ENCODE measurements around the gene ACAN.

DNA sequence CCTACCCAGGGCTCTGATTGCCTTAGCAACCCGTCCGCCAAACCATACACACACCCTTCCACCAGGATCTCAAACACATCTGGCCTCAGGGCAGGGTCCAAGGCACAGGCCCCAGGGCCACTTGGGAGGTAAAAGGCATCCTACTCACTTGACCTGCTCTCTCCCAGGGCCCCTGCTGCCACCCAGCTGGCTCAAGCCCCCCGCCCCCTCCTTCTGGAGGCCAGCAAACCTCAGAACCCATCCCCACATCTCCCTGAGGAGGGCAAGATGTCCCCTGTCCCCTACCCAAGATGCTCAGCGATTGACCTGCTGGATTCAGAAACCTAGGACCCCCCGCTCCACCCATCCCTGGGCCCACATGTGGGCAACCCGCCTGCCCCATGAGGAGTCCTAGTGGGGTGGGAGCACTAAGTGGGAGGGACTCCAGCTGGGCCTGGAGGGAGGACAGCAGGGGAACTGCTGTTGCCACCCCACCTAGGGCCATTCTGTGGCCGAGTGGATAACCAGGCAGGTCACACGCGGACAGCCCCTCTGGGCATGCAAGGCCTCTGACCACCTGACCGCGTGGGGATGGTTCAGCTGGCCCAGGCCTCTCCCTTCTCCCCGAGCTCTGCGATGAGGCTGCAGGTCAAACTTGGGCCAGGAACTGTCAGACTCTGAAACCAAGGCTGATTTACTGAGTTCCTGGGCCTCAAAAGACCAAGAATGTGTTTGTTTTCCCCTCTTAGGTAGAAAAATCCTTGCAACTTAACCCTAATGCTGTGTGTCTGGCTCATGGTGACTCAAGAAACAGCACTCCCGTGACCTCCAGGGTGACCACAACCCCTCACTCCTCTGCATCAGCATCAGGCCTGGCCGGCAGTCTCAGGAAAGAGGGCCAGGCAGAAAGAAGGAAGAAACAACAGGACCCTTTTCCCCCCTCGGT lies 105.7 kb downstream of the ACAN start:
- TF ChIP-seq POLR2AphosphoS5 (IDR thresholded peaks at IDR 0.05; ENCODE audit: low read depth, low read length) (no peak), POLR2A (IDR thresholded peaks at IDR 0.05; ENCODE audit: low read depth, low read length) (no peak)

Measured in GM12892 (cell line).